Measurements from ENCODE around the gene TBPL1.

GRCh38 chr6:133978896-133979240 lies 25.8 kb downstream of the TBPL1 start:
- no peak for TF ChIP-seq CTCF (IDR thresholded peaks at IDR 0.05)
- TF ChIP-seq EP300 (IDR thresholded peaks at IDR 0.05), result no peak
- no peak for TF ChIP-seq POLR2AphosphoS5 (IDR thresholded peaks at IDR 0.05)
- no peak for TF ChIP-seq POLR2A (IDR thresholded peaks at IDR 0.05)
